Activated T-cell treated with anti-CD3 and anti-CD28 coated beads, Interleukin-2, amount 50 U/mL, for 4 hours (primary cell): ENCODE results near the gene NXF1. TPM values are rescaled to one million over a fixed set of nuclear protein-coding genes. Genes with fewer than 3 reads are reported as not detected.
"Not testable (repeated sequence)": the region's sequence is repeated elsewhere in the genome, so short reads cannot be mapped to it uniquely, and the experiment has no call there.

Experiments
- ATAC-seq, 2 donors: fragments of 200-7000 bp; cut with Tn5 transposase; one replicate each; pipeline ENCODE4 v1.10.0; 2021
- DNase-seq: peaks from one replicate; pipeline ENCODE4 v3.0.0-alpha.2; 2020
- H3K27me3 Mint-ChIP-seq: one replicate; pipeline ENCODE4 v1.8.0; 2021; ENCODE audit warnings: low read depth, mixed read lengths
- H3K36me3 Mint-ChIP-seq: one replicate; pipeline ENCODE4 v1.8.0; 2022; ENCODE audit warnings: mixed read lengths; ENCODE audit not compliant: insufficient read depth
- H3K4me1 Mint-ChIP-seq: one replicate; pipeline ENCODE4 v1.8.0; 2021; ENCODE audit warnings: low read depth, mixed read lengths
- H3K4me3 Mint-ChIP-seq: one replicate; pipeline ENCODE4 v1.8.0; 2021; ENCODE audit warnings: mild to moderate bottlenecking, moderate library complexity, mixed read lengths
- H3K9me3 Mint-ChIP-seq: one replicate; pipeline ENCODE4 v1.8.0; 2021; ENCODE audit warnings: mixed read lengths
- total RNA-seq, 3 donors: library from RNA; stranded (reverse); gene quantifications; one replicate each; pipeline ENCODE4 v1.2.1, GENCODE V29; 2021

The NXF1 gene
- total RNA-seq, 3 donors from 2014 or later, result 138 to 180 (median 158) TPM

GRCh38 chr11:62786318-62787004 lies 18.8 kb downstream of the NXF1 start:
- DNase-seq (peak; percentile 79), ATAC-seq (peak; percentile 70 to 74)
- peak overlapping the region; percentile 85 for H3K4me3 Mint-ChIP-seq
- no peaks in the 10 kb centered on the region for H3K27me3 Mint-ChIP-seq
- peaks cover 5% of the 10 kb centered on the region for H3K36me3 Mint-ChIP-seq
- no peaks in the 10 kb centered on the region for H3K9me3 Mint-ChIP-seq
- peaks cover 44% of the 10 kb centered on the region for H3K4me1 Mint-ChIP-seq

- DNase-seq (no peak), ATAC-seq (no peak)
- Mint-ChIP-seq H3K36me3 (peaks cover 9% of the 10 kb centered on the region), H3K27me3 (no peaks in the 10 kb centered on the region), H3K4me3 (no peak overlapping the region), H3K4me1 (peaks cover 14% of the 10 kb centered on the region), H3K9me3 (no peaks in the 10 kb centered on the region)
These were observed 22.5 kb downstream of the NXF1 start for GRCh38 chr11:62782753-62783152.

- Mint-ChIP-seq H3K27me3 (no peaks in the 10 kb centered on the region), H3K4me1 (peaks cover 9% of the 10 kb centered on the region), H3K9me3 (no peaks in the 10 kb centered on the region), H3K36me3 (peaks cover 23% of the 10 kb centered on the region), H3K4me3 (no peak overlapping the region)
- no peak for DNase-seq
- ATAC-seq, result peak in 1 of 2 donors; percentile 30
These were observed 26.8 kb downstream of the NXF1 start for GRCh38 chr11:62778441-62778840.

GRCh38 chr11:62777389-62777788 lies 27.9 kb downstream of the NXF1 start:
- no peaks in the 10 kb centered on the region for H3K9me3 Mint-ChIP-seq
- no peak overlapping the region for H3K4me3 Mint-ChIP-seq
- H3K4me1 Mint-ChIP-seq, result peaks cover 9% of the 10 kb centered on the region
- H3K36me3 Mint-ChIP-seq, result peaks cover 18% of the 10 kb centered on the region
- peak in 1 of 2 donors; percentile 66 for ATAC-seq
- no peak for DNase-seq
- no peaks in the 10 kb centered on the region for H3K27me3 Mint-ChIP-seq

- Mint-ChIP-seq H3K36me3 (peaks cover 18% of the 10 kb centered on the region), H3K4me1 (peaks cover 17% of the 10 kb centered on the region), H3K4me3 (no peak overlapping the region), H3K27me3 (no peaks in the 10 kb centered on the region), H3K9me3 (no peaks in the 10 kb centered on the region)
- no peak for DNase-seq
- no peak for ATAC-seq
These were observed 29.6 kb downstream of the NXF1 start for GRCh38 chr11:62775646-62776045.

- H3K4me3 Mint-ChIP-seq, result no peak overlapping the region
- H3K4me1 Mint-ChIP-seq, result peaks cover 28% of the 10 kb centered on the region
- ATAC-seq (no peak), DNase-seq (no peak)
- peaks cover 18% of the 10 kb centered on the region for H3K36me3 Mint-ChIP-seq
- no peaks in the 10 kb centered on the region for H3K9me3 Mint-ChIP-seq
- H3K27me3 Mint-ChIP-seq, result no peaks in the 10 kb centered on the region
These were observed 30.8 kb downstream of the NXF1 start for GRCh38 chr11:62774407-62774806.

GRCh38 chr11:62771144-62772021 lies 33.9 kb downstream of the NXF1 start, which contains the start of gene TAF6L:
Gene TAF6L, plus strand, starts transcription at chr11:62771396. Its CDS starts 4,388 bp downstream, at chr11:62775784.
- peaks cover 11% of the 10 kb centered on the region for H3K36me3 Mint-ChIP-seq
- peaks cover 24% of the 10 kb centered on the region for H3K4me1 Mint-ChIP-seq
- H3K27me3 Mint-ChIP-seq, result no peaks in the 10 kb centered on the region
- H3K4me3 Mint-ChIP-seq, result peak within 1 kb of the TSS; percentile 88
- no peaks in the 10 kb centered on the region for H3K9me3 Mint-ChIP-seq
- ATAC-seq (peak; percentile 95 to 96), DNase-seq (peak; percentile 89)

GRCh38 chr11:62770778-62771143 lies 34.5 kb downstream of the NXF1 start:
- Mint-ChIP-seq H3K27me3 (no peaks in the 10 kb centered on the region), H3K4me1 (peaks cover 25% of the 10 kb centered on the region), H3K36me3 (peaks cover 11% of the 10 kb centered on the region), H3K4me3 (peak overlapping the region; percentile 88), H3K9me3 (no peaks in the 10 kb centered on the region)
- DNase-seq, result no peak
- ATAC-seq, result peak in 1 of 2 donors; percentile 2

- H3K9me3 Mint-ChIP-seq, H3K27me3 Mint-ChIP-seq, ATAC-seq, DNase-seq, H3K36me3 Mint-ChIP-seq: not testable (repeated sequence)
- peak overlapping the region; percentile 92 for H3K4me3 Mint-ChIP-seq
- H3K4me1 Mint-ChIP-seq, result peaks cover 16% of the 10 kb centered on the region
These were observed 44.4 kb downstream of the NXF1 start for GRCh38 chr11:62760867-62761227.

GRCh38 chr11:62757846-62758788 lies 47.1 kb downstream of the NXF1 start:
- no peaks in the 10 kb centered on the region for H3K9me3 Mint-ChIP-seq
- ATAC-seq, result no peak
- peaks cover 4% of the 10 kb centered on the region for H3K36me3 Mint-ChIP-seq
- no peak overlapping the region for H3K4me3 Mint-ChIP-seq
- no peak for DNase-seq
- no peaks in the 10 kb centered on the region for H3K27me3 Mint-ChIP-seq
- H3K4me1 Mint-ChIP-seq, result peaks cover 24% of the 10 kb centered on the region

- DNase-seq, result no peak
- Mint-ChIP-seq H3K4me1 (peaks cover 17% of the 10 kb centered on the region), H3K9me3 (no peaks in the 10 kb centered on the region), H3K27me3 (no peaks in the 10 kb centered on the region), H3K4me3 (peak overlapping the region; percentile 33), H3K36me3 (peaks cover 3% of the 10 kb centered on the region)
- ATAC-seq, result no peak
These were observed 50.1 kb downstream of the NXF1 start for GRCh38 chr11:62755086-62755615.

GRCh38 chr11:62753736-62754603 lies 51.3 kb downstream of the NXF1 start, which contains the start of gene ZBTB3:
Gene ZBTB3, minus strand, starts transcription at chr11:62754160. Its CDS starts 496 bp downstream, at chr11:62753664.
- ATAC-seq (peak; percentile 98 to 99), DNase-seq (peak; percentile 95)
- H3K27me3 Mint-ChIP-seq, result no peaks in the 10 kb centered on the region
- H3K4me1 Mint-ChIP-seq, result peaks cover 22% of the 10 kb centered on the region
- H3K9me3 Mint-ChIP-seq, result no peaks in the 10 kb centered on the region
- H3K4me3 Mint-ChIP-seq, result peak within 1 kb of the TSS; percentile 97
- peaks cover 5% of the 10 kb centered on the region for H3K36me3 Mint-ChIP-seq
